ENCODE measurements around the gene WDSUB1. TPM values are rescaled to one million over a fixed set of nuclear protein-coding genes. Genes with fewer than 3 reads are reported as not detected.

The WDSUB1 gene
- total RNA-seq, 4 donors from 2014 or later: 2.8 to 7.6 (median 5.5) TPM

DNA sequence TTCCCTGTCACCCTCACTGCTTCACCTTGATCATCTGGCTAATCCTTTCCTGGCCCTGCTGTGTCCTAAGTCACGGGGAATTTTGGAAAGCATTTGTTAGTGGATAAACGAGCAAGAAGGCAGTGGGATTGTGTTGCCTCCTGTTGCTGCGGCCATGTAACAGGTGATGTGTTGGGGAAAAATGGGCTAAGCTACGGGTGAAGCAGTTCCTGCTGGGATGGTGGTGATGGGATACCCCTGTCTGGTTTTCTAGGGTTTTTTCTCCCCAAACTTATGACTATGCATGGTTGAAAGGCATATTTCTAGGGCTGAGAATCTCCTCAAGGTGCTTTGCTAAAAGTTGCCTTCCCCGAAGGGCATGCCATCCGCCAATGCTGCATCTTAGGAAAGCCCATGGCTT, 68.1 kb downstream of the WDSUB1 start:
- 95% methylated on average over 6 of the region's 6 CpGs for WGBS, 2 donors
- TF ChIP-seq CTCF (IDR thresholded peaks at IDR 0.05): no peak
- TF ChIP-seq POLR2A (IDR thresholded peaks at IDR 0.05): no peak
- peak in 1 of 2 donors; percentile 53 for DNase-seq (ENCODE audit: low spot score in 2 of 2)
- H3K4me3 ChIP-seq (ENCODE audit: low read depth, poor library complexity, severe bottlenecking): no peak overlapping the region
- intact Hi-C loops (cut with DNase I; ENCODE audit: low total_unique reads): no loop called here

- 68 to 80% methylated on average over 5 of the region's 5 CpGs for WGBS, 2 donors
- no peak overlapping the region for H3K4me3 ChIP-seq (ENCODE audit: low read depth, poor library complexity, severe bottlenecking)
- intact Hi-C loops (cut with DNase I; ENCODE audit: low total_unique reads): no loop called here
- DNase-seq (ENCODE audit: low spot score in 2 of 2): peak in 1 of 2 donors; percentile 66
- TF ChIP-seq POLR2A (IDR thresholded peaks at IDR 0.05) (no peak), CTCF (IDR thresholded peaks at IDR 0.05) (no peak)
These were observed 68.8 kb downstream of the WDSUB1 start for GRCh38 chr2:159217676-159218075.

DNA sequence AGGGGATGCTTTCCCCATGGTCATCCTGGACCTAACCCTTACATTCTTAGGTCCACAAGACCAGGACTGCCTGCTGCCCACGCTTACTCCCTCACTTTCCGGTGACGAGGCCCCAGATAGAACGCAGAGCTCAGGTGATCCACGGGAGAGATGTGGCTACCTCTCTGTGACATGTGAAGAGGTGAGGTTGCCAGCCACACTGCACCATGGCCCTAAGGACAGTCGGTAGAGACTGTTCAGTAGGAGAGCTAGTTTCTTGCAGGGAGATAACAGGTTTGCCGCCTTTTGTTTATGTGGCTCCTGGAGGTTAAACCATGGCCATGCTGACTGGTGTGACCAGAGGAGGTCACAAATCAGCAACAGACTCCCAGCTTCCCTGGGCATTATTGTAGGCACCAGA, 71.4 kb downstream of the WDSUB1 start:
- 94 to 95% methylated on average over 7 of the region's 7 CpGs for WGBS, 2 donors
- DNase-seq (ENCODE audit: low spot score in 2 of 2): peak in 1 of 2 donors; percentile 66
- no peak overlapping the region for H3K4me3 ChIP-seq (ENCODE audit: low read depth, poor library complexity, severe bottlenecking)
- TF ChIP-seq POLR2A (IDR thresholded peaks at IDR 0.05) (no peak), CTCF (IDR thresholded peaks at IDR 0.05) (no peak)
- intact Hi-C loops (cut with DNase I; ENCODE audit: low total_unique reads): no loop called here

DNA sequence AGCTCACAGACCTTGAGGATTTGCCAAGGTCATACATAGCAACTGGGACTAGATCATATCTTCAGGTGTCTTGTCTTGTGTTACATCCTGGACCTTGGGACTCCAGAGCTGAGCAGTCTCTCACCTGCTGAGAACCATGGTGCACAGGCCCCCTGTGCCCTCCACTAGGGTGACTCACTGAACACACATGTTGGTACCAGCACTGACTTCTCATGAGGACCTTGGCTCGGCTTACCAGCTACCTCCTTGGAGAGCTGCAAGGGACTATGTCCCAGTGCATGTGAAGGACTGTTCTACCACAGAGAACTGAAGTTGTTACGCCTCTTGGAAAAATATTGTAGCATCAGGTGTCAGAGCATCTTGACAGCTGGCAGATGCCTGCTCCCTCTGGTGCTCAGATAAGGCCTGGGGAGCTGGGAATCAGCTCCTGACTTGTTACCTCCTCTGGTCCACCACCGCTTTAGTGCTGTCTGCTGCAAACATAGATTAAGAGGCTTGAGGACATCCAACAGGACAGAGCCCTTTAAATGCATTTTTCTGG, 72.1 kb downstream of the WDSUB1 start:
- TF ChIP-seq POLR2A (IDR thresholded peaks at IDR 0.05): no peak
- no peak for TF ChIP-seq CTCF (IDR thresholded peaks at IDR 0.05)
- no peak overlapping the region for H3K4me3 ChIP-seq (ENCODE audit: low read depth, poor library complexity, severe bottlenecking)
- intact Hi-C loops (cut with DNase I; ENCODE audit: low total_unique reads): no loop called here
- DNase-seq (ENCODE audit: low spot score in 2 of 2): peak in 1 of 2 donors; percentile 39
- 91 to 95% methylated on average over 3 of the region's 3 CpGs for WGBS, 2 donors

GRCh38 chr2:159213296-159213695, 73.2 kb downstream of the WDSUB1 start:
- intact Hi-C loops (cut with DNase I; ENCODE audit: low total_unique reads): no loop called here

More at GRCh38 chr2:159213296-159213695, 73.2 kb downstream of the WDSUB1 start:
- no peak for DNase-seq (ENCODE audit: low spot score in 2 of 2)
- no peak overlapping the region for H3K4me3 ChIP-seq (ENCODE audit: low read depth, poor library complexity, severe bottlenecking)
- 91% methylated on average over 5 of the region's 5 CpGs for WGBS, 2 donors
- TF ChIP-seq POLR2A (IDR thresholded peaks at IDR 0.05) (no peak), CTCF (IDR thresholded peaks at IDR 0.05) (no peak)
